ENCODE measurements around the gene TNFRSF25.
"Not testable (repeated sequence)": the region's sequence is repeated elsewhere in the genome, so short reads cannot be mapped to it uniquely, and the experiment has no call there.

The TNFRSF25 gene

DNA sequence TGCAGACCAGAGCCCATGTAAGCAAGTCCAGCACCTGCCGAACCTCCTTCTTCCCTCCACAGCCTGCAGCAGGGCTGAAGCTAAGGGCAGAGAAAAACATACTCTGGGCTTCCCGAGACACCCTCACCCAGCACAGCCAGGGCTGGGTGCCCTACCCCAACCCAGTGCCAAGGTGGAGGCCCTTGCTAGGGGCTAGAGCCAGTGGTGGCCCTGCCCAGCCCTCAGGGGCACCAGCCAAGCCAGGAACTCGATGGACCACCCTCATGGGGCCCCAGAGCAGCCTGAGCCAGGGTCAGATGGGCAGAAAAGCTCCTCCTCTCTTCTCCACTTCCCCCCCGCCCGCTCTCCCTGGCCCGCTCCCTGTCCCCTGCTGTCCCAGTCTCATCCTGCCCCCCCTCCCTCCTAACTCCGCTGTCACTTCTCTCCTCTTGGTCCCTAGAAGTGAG, 15.9 kb downstream of the TNFRSF25 start:
- no peak for DNase-seq

DNA sequence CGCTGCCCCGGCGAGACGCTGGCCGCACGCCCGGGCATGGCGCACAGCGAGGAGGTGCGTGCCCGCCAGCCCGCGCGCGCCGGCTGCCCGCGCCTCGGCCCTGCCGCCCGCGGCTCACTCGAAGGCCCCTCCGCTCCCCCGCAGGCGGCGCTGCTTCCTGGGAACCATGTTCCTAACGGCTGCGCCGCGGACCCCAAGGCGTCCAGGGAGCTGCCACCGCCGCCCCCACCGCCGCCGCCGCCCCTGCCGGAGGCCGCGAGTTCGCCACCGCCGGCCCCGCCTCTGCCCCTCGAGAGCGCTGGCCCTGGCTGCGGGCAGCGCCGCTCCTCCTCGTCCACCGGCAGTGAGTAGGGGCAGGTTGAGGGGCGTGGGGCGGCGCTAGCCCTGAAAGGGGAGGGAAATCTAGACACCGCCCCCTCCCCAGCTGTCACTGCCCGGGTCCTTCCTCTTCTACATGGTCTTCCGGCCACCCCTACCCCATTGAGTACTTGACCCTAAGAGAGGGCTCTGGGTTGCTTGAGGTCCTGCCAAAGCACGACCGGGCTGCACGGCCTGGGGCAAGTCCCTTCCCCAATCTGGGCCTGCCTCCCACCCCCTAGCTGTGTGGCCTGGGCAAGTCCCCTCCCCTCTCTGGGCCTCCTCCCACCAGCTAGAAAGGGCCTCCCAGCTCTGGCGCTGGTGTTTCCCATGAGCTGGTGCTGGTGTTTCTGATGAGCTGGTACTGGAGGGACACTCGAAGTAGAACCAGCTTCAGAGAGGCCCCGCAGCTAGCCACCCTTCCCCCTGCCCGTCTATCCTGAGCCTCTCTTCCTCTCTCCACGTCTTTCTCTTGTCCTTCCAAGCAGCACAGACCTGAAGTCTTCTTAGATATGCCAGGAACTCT, 17.0 kb downstream of the TNFRSF25 start:
- DNase-seq, result peak; percentile 43

DNA sequence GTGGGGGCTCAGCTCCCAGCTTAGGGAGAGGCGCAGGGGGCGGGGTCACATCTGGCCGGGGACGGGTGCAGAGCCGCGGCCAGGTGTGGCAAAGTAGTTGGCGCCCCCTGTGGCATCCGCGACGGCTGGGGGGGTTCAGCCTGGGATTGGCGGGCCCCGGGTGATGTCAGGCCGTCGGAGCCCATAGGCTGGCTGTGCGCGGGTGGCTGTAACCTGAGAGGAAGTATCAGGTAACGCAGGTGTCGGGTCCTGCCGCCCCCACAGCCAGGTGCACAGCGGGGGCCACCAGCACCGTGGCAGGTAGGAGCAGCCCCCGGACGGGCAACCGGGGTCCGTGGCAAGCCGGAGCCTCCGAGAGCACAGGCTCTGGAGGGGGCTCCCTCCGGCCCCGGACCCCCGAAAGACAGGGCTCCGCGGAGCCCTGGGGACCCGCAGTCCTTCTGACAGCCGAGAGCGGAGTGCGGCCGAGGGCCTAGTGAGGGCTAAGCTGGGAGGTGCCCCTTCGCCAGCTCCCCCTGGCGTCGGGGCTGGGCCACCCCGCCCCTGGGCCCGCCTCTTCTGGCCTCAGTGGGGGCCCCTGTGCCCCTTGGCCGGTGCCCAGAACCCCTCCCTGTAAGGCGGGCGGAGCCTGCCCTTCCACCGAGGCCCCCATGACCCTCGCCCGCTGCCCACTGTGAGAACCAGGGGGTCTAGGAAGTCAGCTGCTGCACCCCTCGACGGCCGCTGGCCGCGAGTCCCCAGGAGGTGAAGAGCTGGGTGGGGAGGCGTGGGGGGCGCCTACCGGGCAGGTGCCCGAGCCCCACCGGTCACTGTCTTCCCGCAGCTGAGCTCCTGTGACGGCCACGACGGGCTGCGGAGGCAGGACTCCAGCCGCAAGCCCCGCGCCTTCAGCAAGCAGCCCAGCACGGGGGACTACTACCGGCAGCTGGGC, 17.9 kb downstream of the TNFRSF25 start:
- peak; percentile 69 for DNase-seq

DNA sequence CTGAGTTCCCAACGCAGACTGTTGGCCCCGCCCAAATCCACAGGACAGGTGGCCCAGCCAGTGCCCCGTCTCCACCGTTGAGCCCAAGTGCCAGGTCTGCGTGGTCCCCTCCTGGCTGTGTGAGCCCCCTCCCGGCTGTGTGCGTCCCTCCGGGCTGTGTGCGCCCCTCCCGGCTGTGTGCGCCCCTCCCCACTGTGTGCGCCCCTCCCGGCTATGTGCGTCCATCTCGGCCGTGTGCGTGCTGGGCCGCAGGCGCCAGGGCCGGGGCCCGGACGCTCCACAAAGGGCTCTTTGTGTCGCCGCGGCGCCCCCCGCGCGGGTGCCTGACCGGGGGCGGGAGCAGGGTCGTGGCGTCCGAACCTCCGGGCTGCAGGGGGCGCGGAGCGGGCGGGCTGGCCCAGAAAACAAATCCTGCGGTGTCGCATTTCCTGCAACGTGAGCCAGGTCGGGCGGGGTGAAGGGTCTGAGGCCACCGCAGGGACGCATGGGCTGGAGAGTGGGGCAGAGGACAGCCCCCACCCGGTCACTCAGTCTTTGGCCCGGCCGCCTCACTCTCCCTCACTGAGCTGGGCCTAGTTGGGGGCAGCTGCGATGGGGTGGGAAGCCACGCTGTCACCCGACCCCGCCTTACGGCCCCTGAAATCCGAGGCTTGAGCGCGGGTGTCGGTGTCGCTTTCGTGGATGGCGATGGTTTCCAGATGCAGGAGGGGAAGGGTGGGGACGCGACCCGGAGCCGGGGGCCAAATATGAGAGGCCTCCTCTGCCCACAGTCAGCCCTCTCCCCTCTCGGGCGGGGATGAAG, 18.8 kb downstream of the TNFRSF25 start:
- DNase-seq, result no peak

DNA sequence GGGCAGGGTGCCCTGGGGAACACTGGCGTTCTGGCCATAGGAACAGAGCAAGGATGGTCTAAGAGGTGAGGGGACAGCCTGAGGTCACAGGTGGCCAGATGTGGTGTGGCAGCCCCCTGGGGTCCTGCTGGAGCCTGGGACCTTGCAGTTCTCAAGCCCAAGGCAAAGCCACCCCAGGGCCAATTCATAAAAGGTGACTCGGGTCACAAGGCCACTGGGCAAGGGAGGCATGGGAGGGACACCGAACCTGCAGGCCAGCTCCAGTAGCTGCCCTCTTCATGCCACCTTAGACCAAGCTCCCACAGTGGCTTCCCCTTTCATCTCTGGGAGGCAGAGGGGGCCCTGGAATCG, 19.3 kb downstream of the TNFRSF25 start:
- DNase-seq, result no peak

DNA sequence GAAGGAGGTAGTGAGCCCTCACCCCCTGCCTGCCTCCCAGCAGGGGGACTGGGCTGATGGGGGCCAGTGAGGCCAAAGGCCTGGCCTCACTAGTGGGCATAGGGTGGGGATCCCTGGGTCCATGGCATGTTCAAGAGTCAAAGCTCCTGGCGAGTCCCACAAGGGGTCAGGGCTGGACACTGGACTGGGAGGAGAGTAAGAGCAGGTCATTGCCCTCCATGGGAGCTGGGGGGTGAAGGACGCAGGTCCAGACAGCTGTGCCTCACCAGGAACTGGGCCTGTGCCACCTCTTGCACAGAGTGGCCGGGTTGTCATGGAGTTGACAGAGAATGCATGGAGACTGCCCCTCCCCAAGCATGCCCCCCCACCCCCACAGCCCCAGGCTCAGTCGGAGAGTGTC, 20.0 kb downstream of the TNFRSF25 start:
- DNase-seq, result not testable (repeated sequence)

DNA sequence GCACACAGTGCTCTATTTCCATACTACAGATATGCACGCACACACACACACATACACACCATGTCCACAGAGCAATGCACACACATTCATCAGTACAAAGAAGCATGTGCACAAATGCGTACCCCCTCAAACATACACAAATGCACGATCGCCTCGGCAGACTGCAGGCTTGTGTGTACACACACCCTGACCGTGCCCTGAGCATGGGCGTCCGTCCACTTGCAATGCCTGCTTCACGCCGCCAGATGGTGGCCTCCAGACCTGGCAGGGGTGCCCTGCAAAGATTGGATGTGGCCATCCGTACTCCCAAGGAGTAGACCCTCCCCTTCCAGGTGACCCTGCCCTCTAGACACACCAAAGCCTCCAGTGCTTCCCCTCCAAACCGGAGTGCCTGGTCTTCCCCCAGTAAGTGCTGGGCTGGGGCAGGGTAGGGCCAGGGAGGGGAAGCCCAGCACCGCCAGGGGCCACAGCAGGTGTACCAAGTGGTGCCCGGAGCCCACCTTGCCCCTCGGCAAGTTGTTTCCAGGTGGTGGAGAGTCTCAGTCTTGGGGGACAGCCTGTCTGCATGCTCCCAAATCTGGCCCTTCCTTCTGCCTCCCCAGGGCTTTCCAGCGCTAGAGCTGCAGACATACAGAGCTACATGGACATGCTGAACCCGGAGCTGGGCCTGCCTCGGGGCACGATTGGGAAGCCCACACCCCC, 20.8 kb downstream of the TNFRSF25 start:
- DNase-seq, result peak; percentile 56

DNA sequence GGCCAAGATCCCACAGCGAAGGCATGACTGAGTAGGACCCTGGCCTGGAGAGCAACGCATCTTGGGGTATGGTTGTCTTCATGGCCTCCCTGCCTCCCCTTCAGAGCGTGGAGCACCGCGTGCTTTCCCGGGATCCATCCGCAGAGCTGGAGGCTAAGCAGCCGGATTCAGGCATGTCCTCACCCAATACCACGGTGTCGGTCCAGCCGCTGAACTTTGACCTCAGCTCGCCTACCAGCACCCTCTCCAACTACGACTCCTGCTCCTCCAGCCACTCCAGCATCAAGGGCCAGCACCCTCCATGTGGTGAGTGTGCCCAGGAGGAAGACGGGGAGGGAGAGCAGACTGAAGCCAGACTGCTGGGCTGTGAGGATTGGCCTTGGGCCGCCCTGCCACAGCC, 21.6 kb downstream of the TNFRSF25 start:
- no peak for DNase-seq

DNA sequence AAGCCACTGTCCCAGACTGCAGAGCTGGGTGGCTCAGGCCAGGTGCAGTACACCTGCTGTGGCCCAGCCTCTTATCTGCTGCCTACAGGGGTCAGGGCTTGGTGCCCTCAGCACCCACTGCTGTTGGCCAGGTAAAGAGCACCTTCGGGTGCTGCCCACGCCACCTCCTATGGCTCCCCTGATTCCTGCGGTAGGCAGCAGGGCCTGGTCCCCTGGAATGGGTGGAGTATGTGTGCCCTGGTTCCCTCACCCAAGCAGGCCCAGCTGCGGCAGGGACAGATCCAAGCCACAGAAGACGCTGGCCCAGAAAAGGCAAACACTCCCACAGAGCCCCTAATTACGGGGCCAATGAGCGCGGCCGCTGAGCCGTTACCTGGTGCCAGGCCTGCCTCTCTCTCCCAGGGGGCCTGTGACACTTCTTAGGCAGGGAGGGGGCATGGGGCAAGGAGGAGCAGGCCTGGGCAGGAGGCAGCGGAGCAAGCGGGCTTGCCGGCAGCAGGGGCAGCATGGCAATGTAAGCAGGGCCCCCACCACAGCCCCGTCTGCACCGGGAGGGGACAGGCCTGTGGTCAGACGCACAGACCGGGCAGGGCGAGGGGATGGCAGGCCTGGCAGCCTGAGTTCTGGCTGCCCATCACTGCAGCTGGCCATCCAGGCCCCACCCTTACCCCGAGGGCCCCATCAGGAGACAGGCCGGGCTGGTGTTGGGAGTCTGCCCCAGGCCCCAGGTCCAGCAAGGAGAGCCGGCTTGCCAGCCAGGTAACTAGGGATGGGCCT, 22.4 kb downstream of the TNFRSF25 start:
- no peak for DNase-seq

DNA sequence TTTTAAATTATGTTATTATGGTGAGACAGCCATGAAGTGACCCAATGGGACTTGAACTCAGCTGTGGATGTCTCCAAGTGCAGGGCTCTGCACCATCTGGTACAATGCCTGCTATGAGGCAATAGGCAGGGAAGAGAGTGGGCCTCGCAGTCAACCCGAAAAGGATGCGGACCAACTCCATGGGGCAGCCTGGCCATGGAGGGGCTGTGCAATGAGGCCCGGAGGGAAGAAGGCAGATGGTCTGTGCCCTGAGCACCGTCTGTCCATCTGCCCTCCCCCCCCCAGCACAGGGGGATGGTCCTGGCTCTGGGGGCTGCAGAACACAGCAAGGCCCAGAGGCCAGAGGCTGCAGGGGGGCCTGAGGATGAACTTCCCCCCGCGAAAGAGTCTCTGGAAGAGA, 24.4 kb downstream of the TNFRSF25 start:
- no peak for DNase-seq

DNA sequence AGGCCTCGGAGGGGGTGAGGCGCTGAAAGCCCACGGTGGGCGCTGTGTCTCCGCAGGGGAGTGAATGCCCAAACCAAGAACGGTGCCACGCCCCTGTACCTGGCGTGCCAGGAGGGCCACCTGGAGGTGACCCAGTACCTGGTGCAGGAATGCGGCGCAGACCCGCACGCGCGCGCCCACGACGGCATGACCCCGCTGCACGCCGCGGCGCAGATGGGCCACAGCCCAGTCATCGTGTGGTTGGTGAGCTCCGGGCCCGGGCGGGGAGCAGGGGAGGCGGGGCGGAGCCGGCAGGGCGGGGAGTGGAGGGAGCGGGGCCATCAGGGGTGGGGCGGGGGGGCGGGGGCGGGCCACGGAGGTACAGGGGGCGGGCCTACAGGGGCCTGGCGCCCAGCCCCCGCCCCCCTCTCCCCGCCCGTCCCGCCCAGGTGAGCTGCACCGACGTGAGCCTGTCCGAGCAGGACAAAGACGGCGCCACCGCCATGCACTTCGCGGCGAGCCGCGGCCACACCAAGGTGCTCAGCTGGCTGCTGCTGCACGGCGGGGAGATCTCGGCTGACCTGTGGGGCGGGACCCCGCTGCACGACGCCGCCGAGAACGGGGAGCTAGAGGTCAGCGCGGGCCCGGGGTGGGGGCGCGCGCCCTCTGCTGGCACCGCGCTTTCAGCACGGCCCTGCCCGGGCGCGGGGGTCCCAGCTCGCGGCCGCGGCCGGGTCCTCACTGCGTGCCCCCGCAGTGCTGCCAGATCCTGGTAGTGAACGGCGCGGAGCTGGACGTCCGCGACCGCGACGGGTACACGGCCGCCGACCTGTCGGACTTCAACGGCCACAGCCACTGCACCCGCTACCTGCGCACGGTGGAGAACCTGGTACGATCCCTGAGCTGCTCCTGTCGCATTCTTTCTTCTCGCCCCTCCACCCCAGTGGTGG, 25.5 kb downstream of the TNFRSF25 start:
- DNase-seq, result peak; percentile 80

DNA sequence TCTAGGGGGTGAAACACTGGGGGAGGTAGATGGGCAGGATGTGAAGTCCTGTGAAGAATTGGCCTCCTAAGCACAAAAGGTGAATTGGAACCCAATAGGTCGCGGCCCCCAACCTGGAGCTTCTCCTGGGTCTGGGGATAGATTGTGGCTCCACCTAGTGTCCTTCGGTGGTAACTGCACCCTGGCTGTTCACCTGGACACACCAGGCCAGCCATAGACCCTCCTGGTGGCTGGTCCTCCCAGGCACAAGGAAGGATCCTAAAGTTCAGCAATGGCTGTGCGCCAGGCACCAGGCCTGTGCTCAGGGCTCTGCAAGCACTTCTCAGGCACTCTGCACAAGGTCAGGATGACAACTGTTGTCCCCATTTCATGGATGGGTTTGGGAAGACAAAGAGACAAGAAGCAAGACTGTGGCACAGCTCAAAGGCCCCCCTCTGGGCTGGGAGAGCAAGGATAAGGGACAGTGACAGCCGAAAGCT, 27.9 kb downstream of the TNFRSF25 start:
- DNase-seq, result peak; percentile 83

DNA sequence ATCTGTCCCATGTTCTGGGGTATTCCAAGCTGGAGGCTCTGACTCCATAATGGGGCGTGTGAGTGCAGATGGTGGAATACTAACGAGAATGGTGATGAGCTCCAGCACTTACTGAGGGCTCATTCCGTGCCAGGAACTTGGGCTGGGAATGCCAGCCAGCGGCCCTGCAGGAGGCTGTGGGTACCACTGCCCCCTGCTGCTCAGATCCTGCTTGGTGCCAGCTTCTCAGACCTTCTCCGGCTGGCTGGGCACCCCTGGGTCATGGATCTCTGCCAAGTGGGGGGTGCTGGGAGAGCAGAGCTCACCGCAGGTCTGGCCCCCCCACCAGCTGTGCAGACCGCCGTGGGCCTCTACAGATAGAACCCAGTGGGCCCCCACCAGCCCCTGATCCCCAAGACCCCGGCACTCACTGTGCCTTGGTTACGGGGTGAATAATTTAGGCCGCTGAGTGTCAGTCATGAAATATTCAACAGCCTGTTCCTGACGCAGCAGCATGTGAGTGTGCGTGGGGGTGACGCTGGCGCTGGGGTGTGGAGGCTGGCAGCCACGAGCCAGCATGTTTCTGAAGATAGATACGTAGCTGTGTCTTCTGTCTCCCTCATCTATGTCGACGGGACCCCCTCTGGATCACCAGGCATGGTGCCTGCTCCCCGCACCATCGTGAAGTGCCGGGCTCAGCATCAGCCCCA, 28.8 kb downstream of the TNFRSF25 start:
- not testable (repeated sequence) for DNase-seq

DNA sequence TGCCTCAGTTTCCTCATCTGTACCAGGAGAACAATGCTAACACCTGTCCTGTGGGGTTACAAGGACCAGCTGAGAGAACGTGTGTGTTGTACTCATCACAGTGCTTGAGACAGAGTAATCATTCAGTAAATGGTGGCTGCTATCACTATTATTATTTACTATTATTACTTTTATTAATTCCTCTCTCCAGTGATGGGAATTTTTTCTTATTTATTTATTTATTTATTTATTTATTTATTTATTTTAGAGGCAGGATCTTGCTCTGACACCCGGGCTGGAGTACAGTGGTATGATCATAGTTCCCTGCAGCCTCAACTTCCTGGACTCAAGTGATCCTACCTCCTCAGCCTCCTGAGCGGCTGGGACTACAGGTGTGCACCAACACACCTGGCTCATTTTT, 29.7 kb downstream of the TNFRSF25 start:
- DNase-seq, result not testable (repeated sequence)

DNA sequence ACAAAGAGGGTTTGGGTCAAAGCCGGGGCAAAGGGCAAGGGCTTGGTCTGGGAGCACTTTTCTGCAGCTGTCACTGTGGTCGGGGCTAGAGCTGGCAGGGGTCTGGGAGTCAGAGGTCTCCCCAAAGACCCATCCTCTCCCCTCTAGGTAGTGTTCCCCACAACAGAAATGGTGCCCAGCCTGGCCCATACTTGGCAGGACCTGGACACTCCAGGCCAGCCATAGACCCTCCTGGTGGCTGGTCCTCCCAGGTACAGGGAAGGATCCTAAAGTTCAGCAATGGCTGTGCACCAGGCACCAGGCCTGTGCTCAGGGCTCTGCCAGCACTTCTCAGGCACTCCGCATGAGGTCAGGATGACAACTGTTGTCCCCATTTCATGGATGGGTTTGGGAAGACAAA, 30.4 kb downstream of the TNFRSF25 start:
- DNase-seq, result no peak

DNA sequence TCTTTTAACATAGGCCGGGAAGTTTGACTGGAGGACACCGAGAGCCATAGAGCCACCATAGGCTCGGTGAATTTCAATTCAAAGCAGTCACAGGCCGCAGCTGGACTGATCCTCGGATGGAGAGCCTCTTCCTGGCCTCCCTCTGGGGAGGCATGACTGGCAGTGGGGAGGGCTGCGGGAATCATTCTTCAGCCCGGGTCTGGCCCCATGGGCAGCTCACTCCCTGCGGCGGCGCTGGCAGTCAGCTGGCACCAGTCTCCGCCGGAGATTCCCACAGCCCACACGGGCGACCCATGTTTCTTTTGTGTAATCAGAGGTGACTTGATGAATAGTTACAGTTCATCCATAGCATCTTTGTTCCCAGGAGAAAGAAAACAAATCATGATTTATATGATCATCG, 30.8 kb downstream of the TNFRSF25 start:
- no peak for DNase-seq

DNA sequence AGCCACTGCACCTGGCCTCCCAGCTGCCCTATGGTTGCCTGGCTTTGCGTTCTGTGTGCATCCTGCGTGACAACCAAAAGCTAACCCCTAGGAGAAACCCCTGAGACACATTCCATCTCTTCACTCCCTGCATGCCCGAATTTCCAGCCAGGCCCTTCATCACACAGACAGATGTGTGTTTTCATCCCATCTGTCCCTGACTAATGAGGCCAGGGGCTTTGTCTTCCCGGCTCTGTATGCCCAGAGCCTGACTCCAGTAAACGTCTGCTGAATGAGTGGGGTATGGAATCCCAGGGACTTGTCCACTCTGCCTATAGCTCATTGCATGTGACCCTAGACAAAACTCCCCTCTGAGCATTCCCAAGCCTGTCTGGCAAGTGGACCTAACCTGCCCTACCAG, 31.8 kb downstream of the TNFRSF25 start:
- DNase-seq, result no peak

DNA sequence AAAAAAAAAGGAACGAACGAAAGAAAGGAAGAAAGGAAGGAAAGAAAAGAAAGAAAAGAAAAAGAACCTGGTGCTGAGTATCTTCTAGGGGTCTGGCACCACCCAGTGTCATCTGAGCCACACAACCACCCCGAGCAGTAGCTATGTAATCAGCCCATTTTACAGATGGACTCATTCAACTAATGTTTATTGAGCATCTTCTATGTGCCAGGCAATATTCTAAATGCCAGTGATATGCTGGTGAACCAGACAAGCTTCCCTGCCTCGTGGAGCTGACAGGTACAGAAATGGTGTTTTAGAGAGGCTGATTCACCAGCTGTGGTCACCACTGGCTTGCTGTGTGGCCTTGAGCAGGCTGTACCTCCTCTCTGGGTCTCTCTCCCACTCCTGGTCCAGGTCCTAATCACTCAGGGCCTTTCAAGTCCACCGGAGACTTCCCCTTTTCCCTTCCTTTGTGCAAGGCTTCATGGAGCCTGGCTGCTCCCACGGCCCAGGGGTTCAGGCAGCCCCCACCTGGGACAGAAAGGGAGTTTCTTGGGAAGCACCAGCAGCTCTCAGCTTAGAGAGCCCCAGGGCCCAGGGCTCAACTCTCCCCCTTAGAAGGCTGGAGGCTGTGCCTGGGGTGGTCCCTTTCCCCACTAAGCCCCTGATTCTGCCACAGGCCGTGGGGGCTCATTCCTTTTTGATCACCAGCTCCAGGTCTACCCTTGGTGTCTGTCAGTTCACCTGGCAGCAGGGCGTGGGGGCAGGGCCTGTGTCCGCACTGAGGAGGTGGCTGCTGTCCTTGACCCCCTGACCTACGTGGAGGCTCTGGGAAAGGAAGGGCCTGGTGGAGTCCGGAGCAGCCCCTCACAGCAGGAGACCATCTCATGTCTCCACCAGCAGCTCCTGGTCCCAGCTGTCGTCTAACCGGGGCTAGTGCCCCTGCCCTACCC, 34.1 kb downstream of the TNFRSF25 start:
- DNase-seq, result not testable (repeated sequence)

Data from CD4-positive, alpha-beta T cell treated with Interleukin-17A for 1 hour (primary cell).